OCI-LY3 (cell line): Measurements from ENCODE around the gene TMEM87A.

Source experiments
- H2AFZ ChIP-seq: fragments of 200-600, 300-600 bp; shearing (Covaris generic); 2 replicates; pipeline ENCODE4 v1.6.0; 2014; ENCODE audit warnings: antibody characterized with exemption, low read depth, low read length
- H3K27ac ChIP-seq: fragments of 200-600, 300-600 bp; sonication (generic); 2 replicates; pipeline ENCODE4 v1.5.1; 2014; ENCODE audit warnings: mild to moderate bottlenecking, low read length, moderate library complexity, mixed read lengths
- H3K27me3 ChIP-seq: fragments of 200-600, 300-600 bp; sonication (generic); 2 replicates; pipeline ENCODE4 v1.6.1; 2014; ENCODE audit warnings: low read depth, low read length, mixed read lengths
- H3K36me3 ChIP-seq: fragments of 200-600, 300-600 bp; sonication (generic); replicated peaks from 2 replicates; pipeline ENCODE3; 2014; ENCODE audit warnings: low read depth, low read length, mixed read lengths
- H3K4me1 ChIP-seq: fragments of 300-600, 200-600 bp; sonication (generic); 2 replicates; pipeline ENCODE4 v1.6.1; 2014; ENCODE audit warnings: low read length, mixed read lengths
- H3K4me2 ChIP-seq: fragments of 200-600, 300-600 bp; sonication (generic); 2 replicates; pipeline ENCODE4 v1.6.1; 2014; ENCODE audit warnings: low read length, mixed read lengths
- H3K4me3 ChIP-seq: fragments of 300-600, 200-600 bp; sonication (generic); 2 replicates; pipeline ENCODE4 v1.5.1; 2014; ENCODE audit warnings: antibody characterized with exemption, mild to moderate bottlenecking, low read length, moderate library complexity
- H3K79me2 ChIP-seq: fragments of 300-600, 200-600 bp; shearing (Covaris generic); 2 replicates; pipeline ENCODE4 v1.6.1; 2014; ENCODE audit warnings: mild to moderate bottlenecking, low read length, mixed read lengths
- H3K9ac ChIP-seq: fragments of 300-600, 200-600 bp; shearing (Covaris generic); 2 replicates; pipeline ENCODE4 v1.6.0; 2014; ENCODE audit warnings: mild to moderate bottlenecking, low read length, moderate library complexity
- H3K9me3 ChIP-seq: fragments of 200-600, 300-600 bp; shearing (Covaris generic); 2 replicates; pipeline ENCODE4 v1.6.1; 2014; ENCODE audit warnings: low read length, mixed read lengths; ENCODE audit not compliant: insufficient read depth
- H4K20me1 ChIP-seq: fragments of 200-600, 300-600 bp; sonication (generic); 2 replicates; pipeline ENCODE4 v1.6.1; 2016; ENCODE audit warnings: low read length, mixed read lengths; ENCODE audit not compliant: insufficient read depth
- EZH2phosphoT487 ChIP-seq: fragments of 200-600 bp; shearing (Covaris generic); IDR thresholded peaks from 2 replicates; pipeline ENCODE4 v1.6.1; 2018; ENCODE audit warnings: antibody characterized with exemption, mixed run types, low read depth
- TF ChIP-seq, protein P1 (sequence below): fragments of 200-600, 300-600 bp; sonication (generic); IDR thresholded peaks from 2 replicates; pipeline ENCODE4 v1.5.1; 2014; ENCODE audit warnings: antibody characterized with exemption, low read length, low read depth

Gene TMEM87A

DNA sequence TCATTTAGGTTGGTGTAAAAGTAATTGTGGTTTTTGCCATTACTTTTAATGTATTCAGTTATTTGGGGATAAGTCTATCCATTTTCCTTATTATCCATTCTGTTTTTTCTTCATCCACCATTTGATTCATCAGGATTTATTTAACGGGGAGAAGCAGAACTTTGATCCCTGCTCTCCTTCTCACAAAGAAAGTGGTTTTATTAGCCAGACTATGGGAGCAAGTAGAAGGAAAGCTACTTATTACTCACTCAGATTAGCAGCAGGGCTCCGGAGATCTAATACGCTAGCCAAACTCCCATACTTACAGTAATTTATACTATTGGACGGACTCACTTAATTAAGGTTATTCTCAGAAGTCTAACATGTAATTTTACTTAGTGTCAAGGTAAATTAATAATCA, 14.7 kb upstream of the TMEM87A start:
- Histone ChIP-seq H3K36me3 (peaks cover 32% of the 10 kb centered on the region), H3K27me3 (no peaks in the 10 kb centered on the region), H2AFZ (no peak overlapping the region), H3K4me1 (no peaks in the 10 kb centered on the region), H3K4me3 (no peak overlapping the region), H3K9ac (no peak overlapping the region), H4K20me1 (no peaks in the 10 kb centered on the region), H3K79me2 (no peaks in the 10 kb centered on the region), H3K4me2 (no peak overlapping the region), H3K27ac (no peak overlapping the region), H3K9me3 (no peaks in the 10 kb centered on the region)
- TF ChIP-seq, protein P1, sequence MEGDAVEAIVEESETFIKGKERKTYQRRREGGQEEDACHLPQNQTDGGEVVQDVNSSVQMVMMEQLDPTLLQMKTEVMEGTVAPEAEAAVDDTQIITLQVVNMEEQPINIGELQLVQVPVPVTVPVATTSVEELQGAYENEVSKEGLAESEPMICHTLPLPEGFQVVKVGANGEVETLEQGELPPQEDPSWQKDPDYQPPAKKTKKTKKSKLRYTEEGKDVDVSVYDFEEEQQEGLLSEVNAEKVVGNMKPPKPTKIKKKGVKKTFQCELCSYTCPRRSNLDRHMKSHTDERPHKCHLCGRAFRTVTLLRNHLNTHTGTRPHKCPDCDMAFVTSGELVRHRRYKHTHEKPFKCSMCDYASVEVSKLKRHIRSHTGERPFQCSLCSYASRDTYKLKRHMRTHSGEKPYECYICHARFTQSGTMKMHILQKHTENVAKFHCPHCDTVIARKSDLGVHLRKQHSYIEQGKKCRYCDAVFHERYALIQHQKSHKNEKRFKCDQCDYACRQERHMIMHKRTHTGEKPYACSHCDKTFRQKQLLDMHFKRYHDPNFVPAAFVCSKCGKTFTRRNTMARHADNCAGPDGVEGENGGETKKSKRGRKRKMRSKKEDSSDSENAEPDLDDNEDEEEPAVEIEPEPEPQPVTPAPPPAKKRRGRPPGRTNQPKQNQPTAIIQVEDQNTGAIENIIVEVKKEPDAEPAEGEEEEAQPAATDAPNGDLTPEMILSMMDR: no peak
- TF ChIP-seq EZH2phosphoT487: no peak

DNA sequence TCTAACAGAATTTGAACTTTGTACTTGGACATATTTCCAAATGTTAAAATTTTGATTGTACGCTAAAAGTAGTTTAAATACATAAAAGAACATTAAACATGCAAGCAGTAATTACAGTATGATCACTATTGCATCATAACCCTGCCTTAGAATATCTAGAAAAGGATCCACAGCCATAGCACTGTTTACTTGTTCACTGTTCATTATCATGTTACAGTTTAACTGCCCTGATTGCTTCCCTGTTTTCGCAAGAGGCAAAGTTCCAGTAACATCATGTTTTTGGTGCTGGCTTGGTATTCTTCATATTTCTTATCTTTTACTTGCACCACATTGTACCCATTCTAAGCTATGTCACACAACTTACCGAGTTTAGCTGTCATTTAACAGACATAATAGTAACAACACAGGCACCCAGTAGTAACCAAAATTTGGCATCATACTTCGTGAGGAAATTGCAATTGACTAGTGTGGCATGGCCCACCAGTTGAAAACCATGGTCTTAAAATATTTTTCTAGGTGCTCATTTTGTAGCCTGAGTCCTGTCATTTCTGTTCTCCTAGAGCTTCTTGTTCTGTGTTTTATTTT, 13.3 kb upstream of the TMEM87A start:
- H3K27ac ChIP-seq: no peak overlapping the region
- H3K79me2 ChIP-seq: no peaks in the 10 kb centered on the region
- H3K4me1 ChIP-seq: no peaks in the 10 kb centered on the region
- H3K27me3 ChIP-seq: no peaks in the 10 kb centered on the region
- no peak overlapping the region for H3K4me3 ChIP-seq
- H3K9me3 ChIP-seq: no peaks in the 10 kb centered on the region
- TF ChIP-seq EZH2phosphoT487: no peak
- TF ChIP-seq, protein P1: no peak
- H3K9ac ChIP-seq: no peak overlapping the region
- H3K4me2 ChIP-seq: no peak overlapping the region
- peaks cover 21% of the 10 kb centered on the region for H3K36me3 ChIP-seq
- no peak overlapping the region for H2AFZ ChIP-seq
- H4K20me1 ChIP-seq: no peaks in the 10 kb centered on the region

DNA sequence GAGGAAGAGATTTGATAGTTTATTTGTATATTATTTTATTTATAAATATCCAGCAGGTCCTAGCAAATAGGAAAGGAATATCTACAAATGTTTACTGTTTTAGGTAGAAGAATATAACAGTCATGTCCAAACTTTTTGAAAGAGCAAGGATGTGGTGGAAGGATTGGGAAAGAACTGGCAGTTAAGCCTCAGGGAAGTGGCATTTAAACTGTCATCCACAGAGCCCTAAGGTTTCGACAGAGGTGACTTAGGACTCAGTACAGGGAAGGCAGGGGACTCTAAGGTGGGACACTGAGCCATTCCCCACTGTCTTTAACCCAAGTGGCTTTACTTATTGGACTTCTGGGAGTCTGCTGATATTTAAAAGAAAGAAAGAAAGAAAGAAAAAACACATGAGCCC, 11.8 kb upstream of the TMEM87A start:
- no peaks in the 10 kb centered on the region for H3K79me2 ChIP-seq
- no peaks in the 10 kb centered on the region for H3K4me1 ChIP-seq
- no peak overlapping the region for H3K27ac ChIP-seq
- TF ChIP-seq, protein P1: no peak
- TF ChIP-seq EZH2phosphoT487: no peak
- no peak overlapping the region for H3K9ac ChIP-seq
- H3K9me3 ChIP-seq: no peaks in the 10 kb centered on the region
- no peaks in the 10 kb centered on the region for H3K27me3 ChIP-seq
- H2AFZ ChIP-seq: no peak overlapping the region
- no peak overlapping the region for H3K4me3 ChIP-seq
- H3K36me3 ChIP-seq: peaks cover 22% of the 10 kb centered on the region
- H3K4me2 ChIP-seq: no peak overlapping the region
- no peaks in the 10 kb centered on the region for H4K20me1 ChIP-seq

DNA sequence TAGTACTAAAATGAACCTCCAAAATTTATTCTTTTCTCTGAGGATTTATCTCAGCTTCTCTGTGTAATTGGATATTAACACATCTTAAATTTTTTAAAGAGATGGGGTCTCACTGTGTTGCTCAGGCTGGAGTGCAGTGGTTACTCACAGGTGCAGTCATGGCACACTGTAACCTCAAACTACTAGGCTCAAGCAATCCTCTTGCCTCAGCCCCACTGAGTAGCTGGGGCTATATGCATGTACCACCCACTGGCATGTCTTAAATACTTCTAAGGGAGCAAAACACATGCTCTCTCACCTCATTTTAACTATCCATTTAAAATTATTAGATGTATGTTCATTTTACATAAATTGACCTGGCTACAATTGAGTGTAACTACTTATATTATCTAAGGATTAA, 11.3 kb upstream of the TMEM87A start:
- Histone ChIP-seq H3K9ac (no peak overlapping the region), H3K4me3 (no peak overlapping the region), H4K20me1 (no peaks in the 10 kb centered on the region), H3K79me2 (no peaks in the 10 kb centered on the region), H3K27ac (no peak overlapping the region), H2AFZ (no peak overlapping the region), H3K4me2 (no peak overlapping the region), H3K4me1 (no peaks in the 10 kb centered on the region), H3K9me3 (no peaks in the 10 kb centered on the region), H3K36me3 (peaks cover 22% of the 10 kb centered on the region), H3K27me3 (no peaks in the 10 kb centered on the region)
- TF ChIP-seq EZH2phosphoT487: no peak
- TF ChIP-seq, protein P1: no peak
